Measurements from ENCODE around the gene LAPTM5. TPM values are rescaled to one million over a fixed set of nuclear protein-coding genes. Genes with fewer than 3 reads are reported as not detected.

The LAPTM5 gene
- total and polyA plus RNA-seq, 2 donors (not counting 3 experiments of a cell fraction or from before 2014, with no cell fraction given) = 83.4 to 95.2 TPM

GRCh38 chr1:30804822-30805221 is 47.2 kb upstream of the LAPTM5 start:
- dilution Hi-C loops (cut with MboI; ENCODE audit: extremely low pct_ligation_motif_present, low sequenced_read_pairs) (loop anchor here (25.0 kb wide), 1 partner anchor 107 kb away; the partner anchor contains the start of gene SDC3), intact Hi-C loops (cut with micrococcal nuclease) (no loop called here)
- H3K79me2 ChIP-seq (ENCODE audit: control insufficient read depth, insufficient read depth, low read length) = no peaks in the 10 kb centered on the region
- H3K27me3 ChIP-seq (ENCODE audit: control insufficient read depth in 2 of 2, insufficient read depth in 2 of 2, low read length in 2 of 2) = peaks cover 14 to 20% of the 10 kb centered on the region in 2 experiments
- no peak for TF ChIP-seq POLR2A (IDR thresholded peaks at IDR 0.05; ENCODE audit: low read depth, low read length)
- TF ChIP-seq CTCF (IDR thresholded peaks at IDR 0.05; ENCODE audit: extremely low read depth in 1 of 2, insufficient read depth in 1 of 2, low read depth in 1 of 2, low read length in 2 of 2) = no peak
- no peak for TF ChIP-seq GATA2 (IDR thresholded peaks at IDR 0.05; ENCODE audit: insufficient read depth, insufficient read length, low read depth, low read length)
- TF ChIP-seq JUN (IDR thresholded peaks at IDR 0.05; ENCODE audit: borderline replicate concordance, insufficient read depth, insufficient read length, low read depth) = no peak
- TF ChIP-seq MAX (IDR thresholded peaks at IDR 0.05; ENCODE audit: insufficient read depth, insufficient read length) = no peak
- no peak for TF ChIP-seq POLR2AphosphoS5 (IDR thresholded peaks at IDR 0.05; ENCODE audit: insufficient read depth, low read depth, low read length)
- no peak for TF ChIP-seq FOS (IDR thresholded peaks at IDR 0.05; ENCODE audit: borderline replicate concordance, insufficient read depth, low read length)
- no peak for TF ChIP-seq EZH2 (IDR thresholded peaks at IDR 0.05; ENCODE audit: borderline replicate concordance, low read depth, low read length, severe bottlenecking)
- TF ChIP-seq MYC (IDR thresholded peaks at IDR 0.05; ENCODE audit: low read depth, low read length) = no peak
- no peaks in the 10 kb centered on the region for H3K36me3 ChIP-seq (ENCODE audit: control insufficient read depth in 2 of 2, extremely low read depth in 1 of 2, insufficient read depth in 2 of 2, low read length in 2 of 2)
- H3K9me1 ChIP-seq (replicated peaks; ENCODE audit: control insufficient read depth, extremely low read depth, insufficient read depth, low read length) = no peaks in the 10 kb centered on the region
- H3K9ac ChIP-seq (replicated peaks; ENCODE audit: extremely low read depth, insufficient read depth, low read length) = no peak overlapping the region
- H3K4me3 ChIP-seq (replicated peaks in 1 of 3; ENCODE audit: insufficient read depth in 1 of 3, low read depth in 1 of 3, low read length in 3 of 3) = no peak overlapping the region
- H3K4me1 ChIP-seq (ENCODE audit: control insufficient read depth, extremely low read depth, insufficient read depth, low read length) = peaks cover 6% of the 10 kb centered on the region
- H3K27ac ChIP-seq (ENCODE audit: insufficient read depth, low read depth, low read length) = no peak overlapping the region
- no peaks in the 10 kb centered on the region for H3K9me3 ChIP-seq (replicated peaks; ENCODE audit: control insufficient read depth, insufficient read depth, low read length)
- ChIA-PET CTCF (interaction anchor here (0.8 to 10.7 kb wide), 10 partner anchors 12 to 124 kb away, joined by 3 to 528 read pairs (median 6); partner anchors contain the start of gene SDC3), POLR2A (no interaction called here)
- FAIRE-seq (no peak), DNase-seq (ENCODE audit: low read depth, low spot score) (no peak)
- no TSS peak for BruUV-seq (replicated peaks)
- no peak overlapping the region for H3K4me2 ChIP-seq (ENCODE audit: insufficient read depth, low read length)
- no peaks in the 10 kb centered on the region for H4K20me1 ChIP-seq (replicated peaks; ENCODE audit: control insufficient read depth, extremely low read depth, insufficient read depth, low read length)
- no peak overlapping the region for H2AFZ ChIP-seq (ENCODE audit: low read depth, low read length)
